ENCODE results near the gene DAPP1. TPM values are rescaled to one million over a fixed set of nuclear protein-coding genes. Genes with fewer than 3 reads are reported as not detected.

Gene DAPP1
- total RNA-seq, 1 donor from 2014 or later = not detected

DNA sequence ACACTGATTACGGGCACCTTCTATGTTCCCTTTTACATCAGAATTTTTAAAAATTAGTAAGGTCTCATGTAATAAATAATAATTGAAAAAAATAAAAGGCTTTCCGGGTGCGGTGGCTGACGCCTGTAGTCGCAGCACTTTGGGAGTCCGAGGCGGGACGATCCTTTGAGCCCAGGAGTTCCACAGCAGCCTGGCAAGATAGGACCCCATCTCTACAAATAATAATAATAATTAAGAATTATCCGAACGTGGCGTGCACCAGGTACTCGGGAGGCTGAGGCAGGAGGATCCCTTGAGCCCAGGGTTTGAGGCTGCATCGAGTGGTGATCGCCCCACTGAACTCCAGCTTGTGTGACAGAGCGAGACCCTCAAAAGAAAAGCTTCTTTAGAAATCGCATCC is 78.4 kb downstream of the DAPP1 start:
- no peak for DNase-seq (ENCODE audit: low read depth, low spot score)

DNA sequence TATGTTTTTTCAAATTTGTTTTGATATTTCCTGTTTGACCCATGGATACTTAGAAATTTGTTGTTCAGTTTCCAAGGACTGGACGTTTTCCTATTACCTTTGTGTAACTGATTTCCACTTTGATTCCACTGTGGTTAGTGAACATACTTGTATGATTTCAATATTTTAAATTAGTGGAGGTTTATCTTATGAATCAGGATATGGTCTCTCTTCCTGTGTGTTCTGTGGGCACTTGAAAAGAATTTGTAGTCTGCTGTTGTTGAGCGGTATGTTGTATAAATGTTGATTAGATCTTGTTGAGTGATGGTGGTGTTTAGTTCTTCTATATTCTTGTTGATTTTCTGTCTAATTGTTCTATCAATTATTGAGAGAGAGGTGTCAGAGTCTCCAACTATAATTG is 98.8 kb downstream of the DAPP1 start:
- DNase-seq (ENCODE audit: low read depth, low spot score) = no peak

DNA sequence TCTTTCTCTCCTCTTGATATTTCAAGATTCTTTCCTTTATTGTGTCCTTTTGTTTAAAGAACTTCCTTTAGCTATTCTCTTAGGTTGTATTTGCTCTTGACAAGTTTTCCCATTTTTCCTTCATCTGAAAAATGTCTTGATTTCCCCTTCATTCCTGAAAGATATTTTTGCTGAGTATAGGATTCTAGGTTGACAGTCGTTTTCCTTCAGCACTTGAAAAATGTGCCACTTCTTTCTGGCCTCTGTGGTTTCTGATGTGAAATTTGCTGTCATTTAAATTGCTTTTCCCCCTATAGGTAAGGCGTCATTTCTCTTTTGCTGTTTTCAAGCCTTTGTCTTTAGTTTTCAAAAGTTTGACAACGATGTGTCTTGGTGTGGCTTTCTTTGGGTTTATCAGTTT is 100.9 kb downstream of the DAPP1 start:
- no peak for DNase-seq (ENCODE audit: low read depth, low spot score)

DNA sequence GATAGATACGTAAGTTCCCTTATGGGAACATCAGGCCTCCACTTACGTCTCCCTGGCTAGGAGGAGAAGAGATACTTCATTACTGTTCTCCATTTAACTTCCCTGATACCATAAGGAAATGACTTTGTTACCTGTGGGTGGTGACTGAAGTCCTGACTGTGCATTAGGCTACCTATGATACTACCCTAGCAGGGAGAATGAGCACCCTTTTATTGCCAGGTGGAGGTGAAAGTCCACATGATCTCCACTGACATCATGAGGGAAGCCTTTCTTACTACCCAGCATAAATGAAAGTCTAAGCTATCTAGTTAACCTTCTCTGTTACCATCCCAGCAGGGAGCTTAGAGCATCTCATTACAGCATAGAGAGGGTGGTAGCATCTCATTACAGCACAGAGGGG is 102.0 kb downstream of the DAPP1 start:
- DNase-seq (ENCODE audit: low read depth, low spot score) = no peak

Other genes with a start within 250 kb of the DAPP1 start
- gene MTTP, start 242.0 kb upstream of the DAPP1 start, total RNA-seq = under 0.01 TPM in 1 of 2 replicates, not detected in the other
- not detected in 2 replicates for gene C4orf54, start 159.0 kb upstream of the DAPP1 start, total RNA-seq
- 32.8 and 37.6 TPM in 2 replicates for gene LAMTOR3, start 77.6 kb downstream of the DAPP1 start, total RNA-seq
- gene DNAJB14, start 129.8 kb downstream of the DAPP1 start, total RNA-seq = 74.5 and 127 TPM in 2 replicates
- gene H2AZ1, start 133.4 kb downstream of the DAPP1 start, total RNA-seq = 574 and 739 TPM in 2 replicates